ENCODE measurements around the gene UBR2.

DNA sequence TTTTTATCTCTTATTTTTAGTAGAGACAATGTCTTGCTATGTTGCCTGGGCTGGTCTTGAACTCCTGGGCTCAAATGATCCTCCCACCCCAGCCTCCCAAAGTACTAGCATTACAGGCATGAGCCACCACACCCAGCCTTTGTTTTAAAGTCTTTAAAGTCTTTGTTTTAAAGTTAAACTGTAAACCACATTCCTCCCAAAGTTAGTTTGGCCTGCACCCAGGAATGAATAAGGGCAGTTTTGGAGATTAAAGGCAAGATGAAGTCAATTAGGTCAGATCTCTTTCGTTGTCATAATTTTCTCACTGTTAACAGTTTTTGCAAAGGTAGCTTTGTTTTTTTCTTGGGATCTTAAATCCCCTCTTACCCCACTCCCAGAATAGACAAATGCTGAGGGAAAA is 63.8 kb downstream of the UBR2 start:
- no peak for TF ChIP-seq POLR2A (IDR thresholded peaks at IDR 0.05)
- TF ChIP-seq, protein P1, sequence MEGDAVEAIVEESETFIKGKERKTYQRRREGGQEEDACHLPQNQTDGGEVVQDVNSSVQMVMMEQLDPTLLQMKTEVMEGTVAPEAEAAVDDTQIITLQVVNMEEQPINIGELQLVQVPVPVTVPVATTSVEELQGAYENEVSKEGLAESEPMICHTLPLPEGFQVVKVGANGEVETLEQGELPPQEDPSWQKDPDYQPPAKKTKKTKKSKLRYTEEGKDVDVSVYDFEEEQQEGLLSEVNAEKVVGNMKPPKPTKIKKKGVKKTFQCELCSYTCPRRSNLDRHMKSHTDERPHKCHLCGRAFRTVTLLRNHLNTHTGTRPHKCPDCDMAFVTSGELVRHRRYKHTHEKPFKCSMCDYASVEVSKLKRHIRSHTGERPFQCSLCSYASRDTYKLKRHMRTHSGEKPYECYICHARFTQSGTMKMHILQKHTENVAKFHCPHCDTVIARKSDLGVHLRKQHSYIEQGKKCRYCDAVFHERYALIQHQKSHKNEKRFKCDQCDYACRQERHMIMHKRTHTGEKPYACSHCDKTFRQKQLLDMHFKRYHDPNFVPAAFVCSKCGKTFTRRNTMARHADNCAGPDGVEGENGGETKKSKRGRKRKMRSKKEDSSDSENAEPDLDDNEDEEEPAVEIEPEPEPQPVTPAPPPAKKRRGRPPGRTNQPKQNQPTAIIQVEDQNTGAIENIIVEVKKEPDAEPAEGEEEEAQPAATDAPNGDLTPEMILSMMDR (IDR thresholded peaks at IDR 0.05) = no peak

Data from adrenal gland (tissue), 5 donors.